COR-L47 (cell line): ENCODE results near the gene BANF2.

Experiments used
- DNase-seq: peaks from one replicate; lab custom pipeline; 2025; lab: John Stamatoyannopoulos, UW

Gene BANF2

GRCh38 chr20:17710379-17711266 is 10.9 kb downstream of the BANF2 start:
- no peak for DNase-seq

- DNase-seq: no peak
These were observed 11.5 kb downstream of the BANF2 start for GRCh38 chr20:17711267-17711627.

- no peak for DNase-seq
These were observed 12.4 kb downstream of the BANF2 start for GRCh38 chr20:17712201-17712600.

- no peak for DNase-seq
These were observed 12.9 kb downstream of the BANF2 start for GRCh38 chr20:17712708-17713107.

GRCh38 chr20:17714597-17714996 is 14.8 kb downstream of the BANF2 start:
- no peak for DNase-seq

GRCh38 chr20:17715075-17715474 is 15.3 kb downstream of the BANF2 start:
- no peak for DNase-seq

- no peak for DNase-seq
These were observed 16.6 kb downstream of the BANF2 start for GRCh38 chr20:17716331-17716730.

GRCh38 chr20:17720755-17721154 is 21.0 kb downstream of the BANF2 start:
- DNase-seq: no peak

GRCh38 chr20:17721802-17722486 is 22.2 kb downstream of the BANF2 start:
- no peak for DNase-seq

GRCh38 chr20:17722493-17723300 is 22.9 kb downstream of the BANF2 start:
- no peak for DNase-seq

- DNase-seq: no peak
These were observed 23.5 kb downstream of the BANF2 start for GRCh38 chr20:17723301-17723691.

- no peak for DNase-seq
These were observed 25.5 kb downstream of the BANF2 start for GRCh38 chr20:17725094-17725835.

- DNase-seq: no peak
These were observed 27.1 kb downstream of the BANF2 start for GRCh38 chr20:17726902-17727301.

GRCh38 chr20:17727351-17727750 is 27.6 kb downstream of the BANF2 start:
- no peak for DNase-seq

- DNase-seq: no peak
These were observed 28.3 kb downstream of the BANF2 start for GRCh38 chr20:17728074-17728473.

- no peak for DNase-seq
These were observed 30.3 kb downstream of the BANF2 start for GRCh38 chr20:17730071-17730470.

- DNase-seq: no peak
These were observed 31.5 kb downstream of the BANF2 start for GRCh38 chr20:17731233-17731632.

- no peak for DNase-seq
These were observed 33.2 kb downstream of the BANF2 start for GRCh38 chr20:17732907-17733521.

GRCh38 chr20:17733767-17734304 is 34.1 kb downstream of the BANF2 start:
- no peak for DNase-seq

- DNase-seq: no peak
These were observed 34.6 kb downstream of the BANF2 start for GRCh38 chr20:17734374-17734773.

GRCh38 chr20:17735206-17735804 is 35.5 kb downstream of the BANF2 start:
- DNase-seq: no peak
